GM21528 (cell line): ENCODE results near the gene ANTKMT.
"Not testable (repeated sequence)": the region's sequence is repeated elsewhere in the genome, so short reads cannot be mapped to it uniquely, and the experiment has no call there.

Source experiments
- ATAC-seq: cut with Tn5 transposase; IDR thresholded peaks from one replicate; pipeline ENCODE4 v1.9.1; 2021; ENCODE audit warnings: mild to moderate bottlenecking, moderate library complexity; ENCODE audit not compliant: unreplicated experiment, low FRiP score

Gene ANTKMT

GRCh38 chr16:739560-740458 is 18.9 kb downstream of the ANTKMT start:
- no peak for ATAC-seq

GRCh38 chr16:740459-740763 is 19.5 kb downstream of the ANTKMT start:
- ATAC-seq, result peak; percentile 13

- peak; percentile 61 for ATAC-seq
These were observed 20.0 kb downstream of the ANTKMT start, which contains the start of gene CIAO3 for GRCh38 chr16:740764-741505. CIAO3 (minus strand) TSS chr16:740997; CDS start chr16:740985, 12 bp downstream.

- ATAC-seq, result no peak
These were observed 21.2 kb downstream of the ANTKMT start for GRCh38 chr16:741986-742629.

- not testable (repeated sequence) for ATAC-seq
These were observed 21.9 kb downstream of the ANTKMT start for GRCh38 chr16:742894-743293.

- ATAC-seq, result no peak
These were observed 23.0 kb downstream of the ANTKMT start for GRCh38 chr16:743794-744500.

GRCh38 chr16:745739-746138 is 24.8 kb downstream of the ANTKMT start:
- ATAC-seq, result no peak

- ATAC-seq, result no peak
These were observed 25.7 kb downstream of the ANTKMT start for GRCh38 chr16:746637-747036.

- ATAC-seq, result no peak
These were observed 27.2 kb downstream of the ANTKMT start for GRCh38 chr16:747978-748746.

GRCh38 chr16:749010-749409 is 28.1 kb downstream of the ANTKMT start:
- ATAC-seq, result no peak

- no peak for ATAC-seq
These were observed 29.5 kb downstream of the ANTKMT start for GRCh38 chr16:750485-750884.

GRCh38 chr16:751152-752006 is 30.4 kb downstream of the ANTKMT start:
- ATAC-seq, result no peak

GRCh38 chr16:752007-752312 is 31.0 kb downstream of the ANTKMT start:
- ATAC-seq, result no peak

- not testable (repeated sequence) for ATAC-seq
These were observed 33.2 kb downstream of the ANTKMT start for GRCh38 chr16:754121-754607.

- ATAC-seq, result no peak
These were observed 33.7 kb downstream of the ANTKMT start for GRCh38 chr16:754656-755055.

GRCh38 chr16:756428-756827 is 35.5 kb downstream of the ANTKMT start:
- no peak for ATAC-seq

- ATAC-seq, result no peak
These were observed 38.4 kb downstream of the ANTKMT start for GRCh38 chr16:759110-759910.

- no peak for ATAC-seq
These were observed 39.1 kb downstream of the ANTKMT start for GRCh38 chr16:760065-760464.
